GM13977 (cell line): ENCODE measurements around the gene RAB40B.

Experiments used
- DNase-seq: peaks from one replicate; pipeline ENCODE4 v3.0.0; 2012; ENCODE audit warnings: low spot score
- CTCF ChIP-seq: IDR thresholded peaks from 2 replicates; pipeline ENCODE4 v1.5.1; 2012; ENCODE audit warnings: mild to moderate bottlenecking, control low read depth; ENCODE audit not compliant: insufficient read depth; ENCODE audit errors: extremely low read depth, missing control alignments
- in situ Hi-C: fragments of 300-500 bp; cut with MboI; formaldehyde crosslinking; loops from one replicate; pipeline ENCODE4 v1.12.0; 2022; ENCODE audit warnings: low sequenced_read_pairs, low pct_unique_long_range_greater_than_20kb, mixed read lengths, inconsistent platforms; ENCODE audit not compliant: unreplicated experiment

RAB40B gene

GRCh38 chr17:82703036-82703745, 4.7 kb upstream of the RAB40B start:
- TF ChIP-seq CTCF: no peak
- no peak for DNase-seq
- in situ Hi-C loops: no loop called here

- TF ChIP-seq CTCF: no peak
- DNase-seq: no peak
- in situ Hi-C loops: no loop called here
These were observed 3.9 kb upstream of the RAB40B start for GRCh38 chr17:82702231-82702927.

- TF ChIP-seq CTCF: no peak
- no peak for DNase-seq
- in situ Hi-C loops: no loop called here
These were observed 1.1 kb upstream of the RAB40B start for GRCh38 chr17:82699551-82699950.

- no peak for TF ChIP-seq CTCF
- in situ Hi-C loops: no loop called here
- DNase-seq: no peak
These were observed 510 bp upstream of the RAB40B start for GRCh38 chr17:82698974-82699442.

- in situ Hi-C loops: no loop called here
- TF ChIP-seq CTCF: no peak
- DNase-seq: no peak
These were observed 762 bp downstream of the RAB40B start for GRCh38 chr17:82697808-82698064.

GRCh38 chr17:82696916-82697807, 1.3 kb downstream of the RAB40B start:
- peak; percentile 54 for DNase-seq
- no peak for TF ChIP-seq CTCF
- in situ Hi-C loops: no loop called here
